Measurements from ENCODE around the gene WDR27. TPM values are rescaled to one million over a fixed set of nuclear protein-coding genes. Genes with fewer than 3 reads are reported as not detected.

Gene WDR27
- total and polyA plus RNA-seq, 2 experiments from 2014 or later, result 54.4 to 83.0 TPM

GRCh38 chr6:169530752-169531123 lies 171.1 kb downstream of the WDR27 start:
- TF ChIP-seq, protein P1, sequence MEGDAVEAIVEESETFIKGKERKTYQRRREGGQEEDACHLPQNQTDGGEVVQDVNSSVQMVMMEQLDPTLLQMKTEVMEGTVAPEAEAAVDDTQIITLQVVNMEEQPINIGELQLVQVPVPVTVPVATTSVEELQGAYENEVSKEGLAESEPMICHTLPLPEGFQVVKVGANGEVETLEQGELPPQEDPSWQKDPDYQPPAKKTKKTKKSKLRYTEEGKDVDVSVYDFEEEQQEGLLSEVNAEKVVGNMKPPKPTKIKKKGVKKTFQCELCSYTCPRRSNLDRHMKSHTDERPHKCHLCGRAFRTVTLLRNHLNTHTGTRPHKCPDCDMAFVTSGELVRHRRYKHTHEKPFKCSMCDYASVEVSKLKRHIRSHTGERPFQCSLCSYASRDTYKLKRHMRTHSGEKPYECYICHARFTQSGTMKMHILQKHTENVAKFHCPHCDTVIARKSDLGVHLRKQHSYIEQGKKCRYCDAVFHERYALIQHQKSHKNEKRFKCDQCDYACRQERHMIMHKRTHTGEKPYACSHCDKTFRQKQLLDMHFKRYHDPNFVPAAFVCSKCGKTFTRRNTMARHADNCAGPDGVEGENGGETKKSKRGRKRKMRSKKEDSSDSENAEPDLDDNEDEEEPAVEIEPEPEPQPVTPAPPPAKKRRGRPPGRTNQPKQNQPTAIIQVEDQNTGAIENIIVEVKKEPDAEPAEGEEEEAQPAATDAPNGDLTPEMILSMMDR (IDR thresholded peaks at IDR 0.05; ENCODE audit: low read depth, low read length), result no peak
- Histone ChIP-seq H3K4me3 (no peak overlapping the region), H3K4me1 (ENCODE audit: low read depth) (no peaks in the 10 kb centered on the region), H3K36me3 (no peaks in the 10 kb centered on the region), H3K9me3 (ENCODE audit: low read depth) (no peaks in the 10 kb centered on the region), H3K27ac (no peak overlapping the region), H3K27me3 (no peaks in the 10 kb centered on the region)
- no peak for DNase-seq (ENCODE audit: low read depth in 1 of 2, low spot score in 1 of 2)

DNA sequence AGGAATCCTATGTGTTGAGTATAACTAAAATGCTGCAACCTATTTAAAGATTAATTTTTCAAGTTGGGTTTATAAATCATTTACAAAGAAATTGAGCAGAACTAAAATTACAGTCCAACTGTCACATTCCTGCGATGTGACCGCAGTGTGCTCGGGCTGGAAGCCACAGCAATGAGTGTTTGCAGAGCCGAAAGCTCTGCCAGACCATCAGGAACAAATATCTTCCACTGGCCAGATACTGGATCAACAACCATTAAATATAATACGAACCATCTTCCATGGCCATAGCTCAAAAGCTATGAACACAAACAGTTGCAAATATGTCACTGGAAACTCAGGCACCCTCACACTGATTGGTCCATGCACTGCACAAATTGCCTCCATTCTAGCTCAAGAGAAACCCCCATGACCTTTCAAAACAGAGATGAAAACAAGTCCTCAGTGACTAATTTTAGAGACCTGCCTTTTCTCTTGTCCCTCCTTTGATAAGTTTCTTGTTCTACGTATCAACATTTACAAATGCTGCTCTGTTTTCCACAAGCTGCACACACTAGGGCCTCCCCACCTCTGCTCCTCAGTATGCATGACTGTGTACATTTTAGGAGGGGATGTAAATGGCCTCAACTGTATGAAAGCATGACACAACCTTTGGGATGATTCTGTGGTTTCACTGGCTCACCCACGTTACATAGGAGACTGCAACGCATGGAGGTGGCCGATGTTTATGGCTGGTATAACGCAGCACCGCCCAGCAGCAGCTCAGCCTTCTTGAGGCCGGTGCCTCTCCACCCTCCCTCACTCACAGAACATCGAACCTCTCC lies 171.7 kb downstream of the WDR27 start:
- DNase-seq (ENCODE audit: low read depth in 1 of 2, low spot score in 1 of 2), result peak in 1 of 2 donors; percentile 50
- Histone ChIP-seq H3K4me1 (ENCODE audit: low read depth) (no peaks in the 10 kb centered on the region), H3K4me3 (no peak overlapping the region), H3K9me3 (ENCODE audit: low read depth) (no peaks in the 10 kb centered on the region), H3K27ac (no peak overlapping the region), H3K36me3 (no peaks in the 10 kb centered on the region), H3K27me3 (no peaks in the 10 kb centered on the region)
- TF ChIP-seq, protein P1 (IDR thresholded peaks at IDR 0.05; ENCODE audit: low read depth, low read length), result no peak

DNA sequence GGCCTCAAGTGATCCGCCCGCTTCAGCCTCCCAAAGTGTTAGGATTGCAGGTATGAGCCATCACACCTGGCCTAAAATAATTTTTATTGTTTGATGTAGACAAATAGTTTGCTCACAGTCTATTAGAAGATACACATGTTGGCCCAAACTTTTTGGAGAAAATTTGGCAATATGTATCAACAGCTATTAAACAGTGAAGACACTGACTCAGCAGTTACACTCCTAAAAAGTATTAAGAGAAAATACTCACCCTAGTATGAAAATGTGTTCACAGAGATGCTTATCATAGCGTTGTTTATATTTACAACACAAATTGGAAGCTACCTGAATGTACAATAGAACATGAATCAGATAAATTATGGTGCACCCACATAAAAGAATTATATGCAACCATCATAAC lies 173.1 kb downstream of the WDR27 start:
- Histone ChIP-seq H3K4me3 (no peak overlapping the region), H3K4me1 (ENCODE audit: low read depth) (no peaks in the 10 kb centered on the region), H3K27me3 (no peaks in the 10 kb centered on the region), H3K27ac (no peak overlapping the region), H3K36me3 (no peaks in the 10 kb centered on the region), H3K9me3 (ENCODE audit: low read depth) (no peaks in the 10 kb centered on the region)
- DNase-seq (ENCODE audit: low read depth in 1 of 2, low spot score in 1 of 2), result no peak
- TF ChIP-seq, protein P1 (IDR thresholded peaks at IDR 0.05; ENCODE audit: low read depth, low read length), result no peak

DNA sequence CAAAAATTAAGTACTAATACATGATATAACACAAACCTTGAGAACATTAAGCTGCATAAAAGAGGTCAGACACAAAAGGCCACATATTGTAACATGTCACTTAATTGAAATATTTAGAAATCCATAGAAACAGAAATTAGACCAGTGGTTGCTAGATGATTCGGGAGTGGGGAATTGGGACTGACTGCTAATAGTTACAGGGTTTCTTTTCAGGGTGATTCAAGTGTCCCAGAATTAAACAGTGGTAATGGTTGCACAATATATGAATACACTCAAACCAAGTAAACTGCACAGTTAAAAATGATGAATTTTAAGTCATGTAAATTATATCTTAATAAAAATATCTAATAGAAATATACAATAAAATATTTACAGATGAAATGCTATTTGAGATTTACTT lies 174.5 kb downstream of the WDR27 start:
- no peaks in the 10 kb centered on the region for H3K9me3 ChIP-seq (ENCODE audit: low read depth)
- no peaks in the 10 kb centered on the region for H3K4me1 ChIP-seq (ENCODE audit: low read depth)
- TF ChIP-seq, protein P1 (IDR thresholded peaks at IDR 0.05; ENCODE audit: low read depth, low read length), result no peak
- H3K36me3 ChIP-seq, result no peaks in the 10 kb centered on the region
- H3K4me3 ChIP-seq, result no peak overlapping the region
- no peaks in the 10 kb centered on the region for H3K27me3 ChIP-seq
- H3K27ac ChIP-seq, result no peak overlapping the region
- DNase-seq (ENCODE audit: low read depth in 1 of 2, low spot score in 1 of 2), result no peak

GRCh38 chr6:169521825-169522224 lies 180.0 kb downstream of the WDR27 start:
- Histone ChIP-seq H3K27ac (no peak overlapping the region), H3K27me3 (no peaks in the 10 kb centered on the region), H3K4me1 (ENCODE audit: low read depth) (no peaks in the 10 kb centered on the region), H3K9me3 (ENCODE audit: low read depth) (no peaks in the 10 kb centered on the region), H3K36me3 (no peaks in the 10 kb centered on the region), H3K4me3 (no peak overlapping the region)
- no peak for DNase-seq (ENCODE audit: low read depth in 1 of 2, low spot score in 1 of 2)
- TF ChIP-seq, protein P1 (IDR thresholded peaks at IDR 0.05; ENCODE audit: low read depth, low read length), result no peak
